Osteocyte (in vitro differentiated cells): ENCODE results near the gene ZSCAN12. TPM values are rescaled to one million over a fixed set of nuclear protein-coding genes. Genes with fewer than 3 reads are reported as not detected.

Experiments used
- DNase-seq: peaks from one replicate; pipeline ENCODE4 v3.0.0; 2021; ENCODE audit warnings: mixed read lengths; ENCODE audit not compliant: unreplicated experiment; ENCODE audit errors: extremely low spot score
- H3K27ac Mint-ChIP-seq: one replicate; pipeline ENCODE4 v1.8.0; 2021; ENCODE audit warnings: mild to moderate bottlenecking, mixed read lengths; ENCODE audit not compliant: unreplicated experiment
- H3K27me3 Mint-ChIP-seq: one replicate; pipeline ENCODE4 v1.8.0; 2021; ENCODE audit warnings: mixed read lengths; ENCODE audit not compliant: unreplicated experiment
- H3K36me3 Mint-ChIP-seq: one replicate; pipeline ENCODE4 v1.8.0; 2021; ENCODE audit warnings: mixed read lengths; ENCODE audit not compliant: unreplicated experiment
- H3K4me1 Mint-ChIP-seq: one replicate; pipeline ENCODE4 v1.8.0; 2021; ENCODE audit warnings: mixed read lengths; ENCODE audit not compliant: unreplicated experiment
- H3K4me3 Mint-ChIP-seq: one replicate; pipeline ENCODE4 v1.8.0; 2021; ENCODE audit warnings: mild to moderate bottlenecking, moderate library complexity, mixed read lengths; ENCODE audit not compliant: unreplicated experiment
- H3K9me3 Mint-ChIP-seq: one replicate; pipeline ENCODE4 v1.8.0; 2021; ENCODE audit warnings: mixed read lengths; ENCODE audit not compliant: unreplicated experiment
- CTCF ChIP-seq: fragments of 200-600 bp; sonication (generic); IDR thresholded peaks from 2 replicates; pipeline ENCODE4 v1.5.0; 2021; ENCODE audit warnings: antibody characterized with exemption, mild to moderate bottlenecking, moderate library complexity
- total RNA-seq: library from RNA; stranded (reverse); gene quantifications from 2 replicates; pipeline ENCODE4 v1.2.1, GENCODE V29; 2021

ZSCAN12 gene
- total RNA-seq, 1 donor from 2014 or later, result 4.5 TPM

GRCh38 chr6:28343898-28344677, 55.5 kb downstream of the ZSCAN12 start:
- no peaks in the 10 kb centered on the region for H3K36me3 Mint-ChIP-seq
- H3K4me3 Mint-ChIP-seq, result no peak overlapping the region
- no peak overlapping the region for H3K27ac Mint-ChIP-seq
- H3K9me3 Mint-ChIP-seq, result no peaks in the 10 kb centered on the region
- H3K4me1 Mint-ChIP-seq, result no peaks in the 10 kb centered on the region
- peaks cover 66% of the 10 kb centered on the region for H3K27me3 Mint-ChIP-seq
- no peak for DNase-seq
- no peak for TF ChIP-seq CTCF

GRCh38 chr6:28340310-28341095, 59.0 kb downstream of the ZSCAN12 start:
- Mint-ChIP-seq H3K27ac (no peak overlapping the region), H3K36me3 (no peaks in the 10 kb centered on the region), H3K27me3 (peaks cover 41% of the 10 kb centered on the region), H3K4me1 (no peaks in the 10 kb centered on the region), H3K9me3 (no peaks in the 10 kb centered on the region), H3K4me3 (no peak overlapping the region)
- TF ChIP-seq CTCF, result no peak
- DNase-seq, result no peak

GRCh38 chr6:28337121-28337520, 62.4 kb downstream of the ZSCAN12 start:
- Mint-ChIP-seq H3K27me3 (peaks cover 16% of the 10 kb centered on the region), H3K27ac (no peak overlapping the region), H3K4me1 (peaks cover 6% of the 10 kb centered on the region), H3K4me3 (no peak overlapping the region), H3K9me3 (no peaks in the 10 kb centered on the region), H3K36me3 (no peaks in the 10 kb centered on the region)
- DNase-seq, result no peak
- no peak for TF ChIP-seq CTCF

- no peak overlapping the region for H3K27ac Mint-ChIP-seq
Observed at GRCh38 chr6:28336284-28337120, 63.0 kb downstream of the ZSCAN12 start.

More at GRCh38 chr6:28336284-28337120, 63.0 kb downstream of the ZSCAN12 start:
- no peaks in the 10 kb centered on the region for H3K36me3 Mint-ChIP-seq
- DNase-seq, result no peak
- H3K9me3 Mint-ChIP-seq, result no peaks in the 10 kb centered on the region
- H3K4me3 Mint-ChIP-seq, result no peak overlapping the region
- no peak for TF ChIP-seq CTCF
- peaks cover 10% of the 10 kb centered on the region for H3K27me3 Mint-ChIP-seq
- H3K4me1 Mint-ChIP-seq, result peaks cover 6% of the 10 kb centered on the region
